Smooth muscle cell of the coronary artery (primary cell): Measurements from ENCODE around the gene GABPB1. TPM values are rescaled to one million over a fixed set of nuclear protein-coding genes. Genes with fewer than 3 reads are reported as not detected.

Experiments used
- total RNA-seq: library from RNA; depleted of rRNA; stranded (reverse); fragments of >200 nt; gene quantifications from 2 replicates; pipeline ENCODE4 v1.2.3, GENCODE V29; 2014; ENCODE audit warnings: low replicate concordance

Gene GABPB1
- total RNA-seq, result 38.6 and 50.3 TPM in 2 replicates

DNA sequence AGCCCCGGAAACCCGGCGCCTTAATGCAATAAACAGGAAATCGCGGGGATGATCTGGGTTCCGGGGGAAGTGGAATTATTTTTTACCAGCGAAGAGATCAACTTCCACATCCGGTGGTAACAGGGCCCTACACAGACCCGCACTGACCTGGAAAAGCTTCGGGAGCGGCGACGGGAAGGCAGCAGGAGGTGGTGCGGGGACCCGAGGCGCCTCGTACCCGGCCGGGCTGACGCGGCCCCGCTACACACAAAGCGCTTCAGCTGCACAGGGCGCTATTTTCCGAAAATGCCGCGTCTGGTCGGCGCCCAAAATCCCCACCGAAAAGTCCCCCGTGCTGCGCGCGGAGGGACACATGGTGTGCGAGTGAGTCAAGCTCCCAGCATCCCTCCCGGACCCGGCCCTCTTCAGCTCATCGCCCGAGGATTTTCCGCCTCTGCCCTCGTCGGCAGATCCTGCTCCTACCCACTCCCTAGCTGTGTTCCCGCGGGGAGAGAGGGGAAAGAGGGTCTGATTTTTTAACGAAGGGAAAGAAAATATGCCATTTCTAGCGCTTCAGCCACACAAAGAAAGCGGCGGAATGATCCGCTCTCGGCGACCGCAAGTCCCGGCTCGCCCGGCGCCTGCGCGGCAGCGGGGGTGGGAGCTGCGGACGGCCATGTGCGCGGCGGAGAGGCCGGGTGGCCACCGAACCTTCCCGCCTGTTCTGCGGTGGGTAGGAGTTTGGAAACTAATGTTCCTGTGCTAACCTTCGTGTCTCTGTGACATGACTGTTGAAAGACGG, at the start of gene GABPB1:
GABPB1 (minus strand) TSS at position 361 of the 781 bp plus-strand sequence. CDS start 45,400 bp downstream, outside the sequence.

GRCh38 chr15:50265620-50266019, 89.4 kb downstream of the GABPB1 start, which contains the start of gene HDC:
HDC (minus strand) TSS chr15:50265726; CDS start chr15:50265623, 103 bp downstream.

Other genes starting within 250 kb of the GABPB1 start
- 0.30 and 19.8 TPM in 2 replicates for gene ATP8B4, start 236.0 kb downstream of the GABPB1 start, total RNA-seq
- gene SLC27A2, start 173.0 kb downstream of the GABPB1 start, total RNA-seq, result not detected in 2 replicates
- gene HDC, start 89.5 kb downstream of the GABPB1 start, total RNA-seq, result not detected in 2 replicates
- gene USP8, start 69.2 kb upstream of the GABPB1 start, total RNA-seq, result 28.7 and 32.3 TPM in 2 replicates
- gene USP50, start 191.5 kb upstream of the GABPB1 start, total RNA-seq, result not detected in 2 replicates